Stimulated activated CD8-positive, alpha-beta memory T cell treated with anti-CD3 and anti-CD28 coated beads, Interleukin-15, amount 100 ng/mL, for 1 hour (primary cell): Measurements from ENCODE around the gene METTL26.

Experiments used
- DNase-seq: peaks from one replicate; pipeline ENCODE4 v3.0.0-alpha.2; 2020; ENCODE audit warnings: low read depth

The METTL26 gene

GRCh38 chr16:674968-675883, 39.1 kb upstream of the METTL26 start, which contains the start of gene RHBDL1:
Gene RHBDL1, plus strand, starts transcription at chr16:675671. Its CDS starts 120 bp downstream, at chr16:675791.
- DNase-seq = no peak

GRCh38 chr16:674214-674881, 38.2 kb upstream of the METTL26 start:
- DNase-seq = no peak

- DNase-seq = no peak
Measured at GRCh38 chr16:673399-673991, 37.4 kb upstream of the METTL26 start.

GRCh38 chr16:672851-673250, 36.7 kb upstream of the METTL26 start:
- no peak for DNase-seq

- DNase-seq = no peak
Measured at GRCh38 chr16:672371-672770, 36.3 kb upstream of the METTL26 start.

- no peak for DNase-seq
Measured at GRCh38 chr16:671353-672131, 35.4 kb upstream of the METTL26 start.

GRCh38 chr16:670485-671352, 34.6 kb upstream of the METTL26 start:
- DNase-seq = no peak

- DNase-seq = no peak
Measured at GRCh38 chr16:669666-670065, 33.6 kb upstream of the METTL26 start.

GRCh38 chr16:668519-669171, 32.5 kb upstream of the METTL26 start:
- no peak for DNase-seq

- peak; percentile 79 for DNase-seq
Measured at GRCh38 chr16:667780-668518, 31.8 kb upstream of the METTL26 start, which contains the start of gene RHOT2. Gene RHOT2, plus strand, starts transcription at chr16:668132. Its CDS starts 68 bp downstream, at chr16:668200.

- DNase-seq = no peak
Measured at GRCh38 chr16:667113-667779, 31.1 kb upstream of the METTL26 start.

- DNase-seq = no peak
Measured at GRCh38 chr16:666572-666971, 30.5 kb upstream of the METTL26 start.

GRCh38 chr16:662597-662996, 26.5 kb upstream of the METTL26 start:
- DNase-seq = no peak

- no peak for DNase-seq
Measured at GRCh38 chr16:662095-662494, 26.0 kb upstream of the METTL26 start.

GRCh38 chr16:661184-661821, 25.2 kb upstream of the METTL26 start:
- DNase-seq = no peak

- no peak for DNase-seq
Measured at GRCh38 chr16:660459-661183, 24.5 kb upstream of the METTL26 start.

- DNase-seq = no peak
Measured at GRCh38 chr16:660132-660458, 24.0 kb upstream of the METTL26 start.

- DNase-seq = no peak
Measured at GRCh38 chr16:659618-660017, 23.5 kb upstream of the METTL26 start.
